Body of pancreas (tissue), 4 donors: ENCODE results near the gene KCNS3. TPM values are rescaled to one million over a fixed set of nuclear protein-coding genes. Genes with fewer than 3 reads are reported as not detected.
A peak's percentile ranks its signal among the peaks of the same experiment; 100 is the strongest.

Experiments
- ATAC-seq: fragments of 150-250 bp; one replicate; pipeline ENCODE4 v1.9.1; 2016
- DNase-seq, 4 donors: peaks; one replicate each; pipeline ENCODE4 v3.0.0-alpha.2; 2019
- H3K27ac ChIP-seq, 4 donors: fragments of 200-600 bp; sonication (generic); 1 replicate in 3 of 4; 2 replicates in 1 of 4; pipeline versions ENCODE4 v1.5.1 to v1.6.1; 2016 to 2019; ENCODE audit warnings: mild to moderate bottlenecking in 1 of 4, mixed read lengths in 1 of 4, moderate library complexity in 1 of 4
- H3K27me3 ChIP-seq, 2 donors: fragments of 200-600 bp; sonication (generic); one replicate each; pipeline ENCODE4 v1.6.0; 2016; ENCODE audit warnings: mild to moderate bottlenecking in 1 of 2
- H3K36me3 ChIP-seq, 2 donors: fragments of 200-600 bp; sonication (generic); replicated peaks in 1 of 2; 2 replicates each; pipeline ENCODE4 v1.5.1; 2016; ENCODE audit warnings: low read depth in 2 of 2; ENCODE audit not compliant: insufficient read depth in 1 of 2
- H3K4me1 ChIP-seq: fragments of 200-600 bp; sonication (generic); one replicate; pipeline ENCODE4 v1.6.0; 2016
- H3K4me3 ChIP-seq, 2 donors: fragments of 200-600 bp; sonication (generic); 1 replicate in 1 of 2; 2 replicates in 1 of 2; pipeline ENCODE4 v1.5.1; 2016 to 2019
- H3K9me3 ChIP-seq, 3 donors: fragments of 200-600 bp; sonication (generic); 1 replicate in 2 of 3; 2 replicates in 1 of 3; pipeline ENCODE4 v1.5.1; 2016
- POLR2A ChIP-seq, 3 donors: fragments of 450-650 bp; IDR thresholded peaks; one replicate each; pipeline ENCODE4 v1.6.1; 2016; ENCODE audit warnings: antibody characterized with exemption in 3 of 3, mild to moderate bottlenecking in 2 of 3
- WGBS, 2 donors: methylation state at CpG; one replicate each; pipeline ENCODE4 v1.1.5; 2017; 5-methylcytosine and 5-hydroxymethylcytosine counted together
- intact Hi-C: fragments of 100-400 bp; cut with DNase I; formaldehyde crosslinking; loops from one replicate; pipeline ENCODE4 v1.15.1; 2023
- total RNA-seq, 2 donors: library from RNA; depleted of rRNA; stranded (reverse); fragments of >200 nt; gene quantifications; one replicate each; pipeline ENCODE4 v1.1.0, GENCODE V29; 2016
- TF ChIP-seq, protein P1 (sequence below), 7 experiments: fragments of 450-650 bp in 4 of 7; fragments of 200-600 bp in 3 of 7; sonication (generic) in 3 of 7; IDR thresholded peaks; one replicate each; pipeline ENCODE4 v1.5.1; 2016 to 2019; ENCODE audit warnings: antibody characterized with exemption in 7 of 7

The KCNS3 gene
- total RNA-seq, 2 donors from 2014 or later = 8.2 to 20.8 TPM

DNA sequence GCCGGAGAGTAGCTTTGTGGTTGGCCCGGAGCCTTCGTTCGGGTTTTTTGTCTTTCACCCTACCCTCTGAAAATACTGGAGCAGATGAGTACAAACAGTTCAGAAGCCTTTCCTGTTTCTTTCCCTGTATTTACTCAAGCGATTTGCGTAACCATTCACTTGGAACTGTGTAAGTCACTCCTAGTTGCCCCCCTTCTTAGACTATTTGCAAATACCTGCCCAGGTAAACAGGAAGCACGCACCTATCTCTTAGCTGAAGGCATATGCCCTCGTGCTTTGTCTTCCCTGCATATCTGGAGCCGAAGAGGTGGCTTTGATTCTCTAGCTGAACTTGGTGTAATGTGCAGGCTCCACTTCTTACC is 1.4 kb downstream of the KCNS3 start:
- intact Hi-C loops = no loop called here
- H3K4me3 ChIP-seq = peak overlapping the region; percentile 1 to 58
- peak in 1 of 4 donors; percentile 6 for DNase-seq
- WGBS, 2 donors = 6 to 7% methylated on average over 9 of the region's 9 CpGs
- no peaks in the 10 kb centered on the region for H3K9me3 ChIP-seq
- H3K27ac ChIP-seq = peak overlapping the region in 3 of 4 donors; percentile 52 to 81 (median 62)
- H3K4me1 ChIP-seq = peaks cover 22% of the 10 kb centered on the region
- H3K27me3 ChIP-seq = no peaks in the 10 kb centered on the region
- no peaks in the 10 kb centered on the region for H3K36me3 ChIP-seq
- TF ChIP-seq POLR2A (IDR thresholded peaks at IDR 0.05) = no peak
- TF ChIP-seq, protein P1, sequence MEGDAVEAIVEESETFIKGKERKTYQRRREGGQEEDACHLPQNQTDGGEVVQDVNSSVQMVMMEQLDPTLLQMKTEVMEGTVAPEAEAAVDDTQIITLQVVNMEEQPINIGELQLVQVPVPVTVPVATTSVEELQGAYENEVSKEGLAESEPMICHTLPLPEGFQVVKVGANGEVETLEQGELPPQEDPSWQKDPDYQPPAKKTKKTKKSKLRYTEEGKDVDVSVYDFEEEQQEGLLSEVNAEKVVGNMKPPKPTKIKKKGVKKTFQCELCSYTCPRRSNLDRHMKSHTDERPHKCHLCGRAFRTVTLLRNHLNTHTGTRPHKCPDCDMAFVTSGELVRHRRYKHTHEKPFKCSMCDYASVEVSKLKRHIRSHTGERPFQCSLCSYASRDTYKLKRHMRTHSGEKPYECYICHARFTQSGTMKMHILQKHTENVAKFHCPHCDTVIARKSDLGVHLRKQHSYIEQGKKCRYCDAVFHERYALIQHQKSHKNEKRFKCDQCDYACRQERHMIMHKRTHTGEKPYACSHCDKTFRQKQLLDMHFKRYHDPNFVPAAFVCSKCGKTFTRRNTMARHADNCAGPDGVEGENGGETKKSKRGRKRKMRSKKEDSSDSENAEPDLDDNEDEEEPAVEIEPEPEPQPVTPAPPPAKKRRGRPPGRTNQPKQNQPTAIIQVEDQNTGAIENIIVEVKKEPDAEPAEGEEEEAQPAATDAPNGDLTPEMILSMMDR (IDR thresholded peaks at IDR 0.05) = no peak
- ATAC-seq = no peak

DNA sequence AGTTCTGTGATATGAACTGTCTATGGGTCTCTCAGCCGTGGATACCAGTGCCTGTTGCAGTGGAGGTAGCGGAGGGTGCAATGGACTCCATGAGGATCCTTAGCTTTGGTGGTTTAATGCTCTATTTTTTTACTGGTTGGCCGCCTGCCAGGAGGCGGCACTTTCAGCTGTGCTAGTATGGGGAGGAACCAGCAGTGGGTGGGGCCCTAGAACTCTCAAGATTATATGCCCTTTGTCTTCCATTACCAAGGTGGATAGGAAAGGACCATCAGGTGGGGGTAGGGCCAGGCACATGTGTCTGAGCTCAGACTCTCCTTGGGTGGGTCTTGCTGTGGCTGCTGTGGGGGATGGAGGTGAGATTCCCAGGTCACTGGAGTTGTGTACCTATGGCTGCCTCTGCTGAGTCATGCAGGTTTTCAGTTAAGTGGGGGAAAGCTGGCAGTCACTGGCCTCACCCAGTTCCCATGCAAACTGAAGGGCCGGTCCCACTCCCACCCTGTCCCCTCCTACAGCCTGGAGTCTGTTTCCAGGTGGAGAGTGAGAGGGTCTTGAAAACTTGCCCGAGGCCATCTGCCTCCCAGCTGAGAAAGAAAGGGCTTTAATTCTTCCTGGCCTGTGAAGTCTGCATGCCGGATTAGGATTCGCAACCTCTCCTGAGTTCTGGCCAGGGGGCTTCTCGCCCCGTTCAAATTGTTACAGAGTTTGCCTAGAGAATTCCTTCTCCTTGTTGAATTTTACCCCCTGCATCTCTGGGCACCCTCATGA is 14.5 kb downstream of the KCNS3 start:
- H3K36me3 ChIP-seq = no peaks in the 10 kb centered on the region
- TF ChIP-seq, protein P1 (IDR thresholded peaks at IDR 0.05) = no peak
- no peak for TF ChIP-seq POLR2A (IDR thresholded peaks at IDR 0.05)
- intact Hi-C loops = no loop called here
- no peak overlapping the region for H3K4me3 ChIP-seq
- no peaks in the 10 kb centered on the region for H3K4me1 ChIP-seq
- no peaks in the 10 kb centered on the region for H3K27me3 ChIP-seq
- ATAC-seq (no peak), DNase-seq (no peak)
- H3K9me3 ChIP-seq = peaks cover 0 to 7% (median 0%) of the 10 kb centered on the region in 3 donors
- 67 to 75% methylated on average over 8 to 10 of the region's 10 CpGs for WGBS, 2 donors
- H3K27ac ChIP-seq = no peak overlapping the region

DNA sequence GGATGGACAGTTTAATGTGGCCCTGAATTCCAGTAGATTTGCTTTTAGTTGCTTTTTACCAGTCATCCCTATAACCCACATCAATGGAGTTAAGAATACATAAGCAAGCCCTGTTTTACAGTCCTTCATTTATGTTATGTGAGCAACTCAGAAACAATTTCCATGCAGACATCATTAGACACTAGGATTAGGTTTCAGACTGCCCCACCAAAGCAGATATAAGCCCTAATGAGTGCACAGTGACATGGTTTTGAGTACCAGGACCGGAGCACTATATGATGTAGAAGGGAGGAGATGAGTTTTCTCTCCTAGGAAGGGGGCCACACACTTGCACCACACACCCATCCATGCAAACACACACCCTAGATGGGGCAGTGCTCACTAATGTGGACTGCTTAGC is 15.5 kb downstream of the KCNS3 start:
- intact Hi-C loops = no loop called here
- peaks cover 0 to 7% (median 0%) of the 10 kb centered on the region in 3 donors for H3K9me3 ChIP-seq
- H3K4me1 ChIP-seq = no peaks in the 10 kb centered on the region
- DNase-seq (no peak), ATAC-seq (no peak)
- H3K27ac ChIP-seq = no peak overlapping the region
- H3K36me3 ChIP-seq = no peaks in the 10 kb centered on the region
- H3K27me3 ChIP-seq = no peaks in the 10 kb centered on the region
- WGBS, 2 donors = 0 to 71% methylated on average over 1 of the region's 1 CpG
- TF ChIP-seq, protein P1 (IDR thresholded peaks at IDR 0.05) = no peak
- no peak for TF ChIP-seq POLR2A (IDR thresholded peaks at IDR 0.05)
- no peak overlapping the region for H3K4me3 ChIP-seq

DNA sequence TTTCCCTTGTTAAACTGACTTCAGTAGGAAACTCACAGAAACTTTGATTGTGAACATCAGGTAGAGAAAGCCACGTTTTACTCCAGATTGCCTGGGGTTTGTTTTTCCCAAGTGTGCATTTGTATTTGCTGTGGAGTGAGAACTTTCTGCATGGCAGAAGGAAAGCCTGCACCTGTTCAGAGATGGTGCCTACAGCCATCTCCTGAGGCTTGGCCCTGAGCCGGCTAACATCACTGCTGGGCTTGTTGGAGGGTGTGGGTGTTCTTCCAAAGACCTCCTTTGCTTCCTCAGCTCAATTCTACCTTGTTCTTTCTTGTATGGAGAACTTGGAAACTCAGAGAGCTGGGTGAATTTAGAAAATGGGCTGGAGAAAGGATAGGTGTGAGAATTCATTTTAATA is 16.1 kb downstream of the KCNS3 start:
- 22 to 24% methylated on average over 2 of the region's 2 CpGs for WGBS, 2 donors
- Histone ChIP-seq H3K9me3 (peaks cover 0 to 7% (median 0%) of the 10 kb centered on the region in 3 donors), H3K4me3 (no peak overlapping the region), H3K27ac (no peak overlapping the region), H3K27me3 (no peaks in the 10 kb centered on the region), H3K36me3 (no peaks in the 10 kb centered on the region), H3K4me1 (no peaks in the 10 kb centered on the region)
- TF ChIP-seq, protein P1 (IDR thresholded peaks at IDR 0.05) = no peak
- no peak for TF ChIP-seq POLR2A (IDR thresholded peaks at IDR 0.05)
- DNase-seq (peak in 3 of 4 donors; percentile 21 to 50 (median 49)), ATAC-seq (no peak)
- intact Hi-C loops = no loop called here

DNA sequence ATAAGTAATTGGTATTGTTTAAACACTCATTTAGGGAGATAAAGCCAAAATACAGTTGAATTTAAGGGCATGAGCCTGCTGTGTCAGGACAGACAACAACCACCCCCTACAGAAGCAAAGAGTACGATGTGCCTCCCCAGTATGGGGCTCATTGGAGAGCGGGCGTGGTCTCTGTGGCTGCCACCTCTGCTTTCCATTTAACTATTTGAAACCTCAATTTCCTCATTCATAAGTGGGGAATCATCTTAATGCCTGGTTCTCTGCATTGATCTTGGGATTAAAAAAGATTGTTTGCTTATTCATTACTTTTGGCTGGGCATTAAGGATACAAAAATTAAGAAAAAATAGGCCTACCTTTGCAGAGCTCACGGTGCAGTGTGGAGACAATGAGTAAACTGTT is 21.4 kb downstream of the KCNS3 start:
- Histone ChIP-seq H3K9me3 (peaks cover 0 to 7% (median 0%) of the 10 kb centered on the region in 3 donors), H3K4me3 (no peak overlapping the region), H3K36me3 (no peaks in the 10 kb centered on the region), H3K27ac (no peak overlapping the region), H3K4me1 (no peaks in the 10 kb centered on the region), H3K27me3 (no peaks in the 10 kb centered on the region)
- DNase-seq (no peak), ATAC-seq (no peak)
- intact Hi-C loops = no loop called here
- 78 to 83% methylated on average over 4 of the region's 4 CpGs for WGBS, 2 donors
- no peak for TF ChIP-seq POLR2A (IDR thresholded peaks at IDR 0.05)
- TF ChIP-seq, protein P1 (IDR thresholded peaks at IDR 0.05) = no peak
